ENCODE data around the gene ADCY6.

GRCh38 chr12:48800971-48801370 is 12.1 kb upstream of the ADCY6 start:
- TF ChIP-seq POLR2AphosphoS5 (IDR thresholded peaks at IDR 0.05; ENCODE audit: low read depth, low read length) = no peak
- no peak for TF ChIP-seq POLR2A (IDR thresholded peaks at IDR 0.05; ENCODE audit: low read depth, low read length)

Measured in GM12891 (cell line).